Subcutaneous adipose tissue (tissue), 4 donors: ENCODE data around the gene P3H1. TPM values are rescaled to one million over a fixed set of nuclear protein-coding genes. Genes with fewer than 3 reads are reported as not detected.

ENCODE experiments used
- total RNA-seq, 4 donors: library from RNA; depleted of rRNA; stranded (reverse); fragments of >200 nt; gene quantifications; one replicate each; pipeline ENCODE4 v1.1.0, GENCODE V29; 2016
- TF ChIP-seq, protein P1 (sequence below): fragments of 450-650 bp; IDR thresholded peaks from one replicate; pipeline ENCODE4 v1.5.1; 2016; ENCODE audit warnings: low read depth, mild to moderate bottlenecking, control low read depth, antibody characterized with exemption, moderate library complexity

Gene P3H1
- total RNA-seq, 4 donors from 2014 or later = 22.0 to 33.8 (median 33.0) TPM

DNA sequence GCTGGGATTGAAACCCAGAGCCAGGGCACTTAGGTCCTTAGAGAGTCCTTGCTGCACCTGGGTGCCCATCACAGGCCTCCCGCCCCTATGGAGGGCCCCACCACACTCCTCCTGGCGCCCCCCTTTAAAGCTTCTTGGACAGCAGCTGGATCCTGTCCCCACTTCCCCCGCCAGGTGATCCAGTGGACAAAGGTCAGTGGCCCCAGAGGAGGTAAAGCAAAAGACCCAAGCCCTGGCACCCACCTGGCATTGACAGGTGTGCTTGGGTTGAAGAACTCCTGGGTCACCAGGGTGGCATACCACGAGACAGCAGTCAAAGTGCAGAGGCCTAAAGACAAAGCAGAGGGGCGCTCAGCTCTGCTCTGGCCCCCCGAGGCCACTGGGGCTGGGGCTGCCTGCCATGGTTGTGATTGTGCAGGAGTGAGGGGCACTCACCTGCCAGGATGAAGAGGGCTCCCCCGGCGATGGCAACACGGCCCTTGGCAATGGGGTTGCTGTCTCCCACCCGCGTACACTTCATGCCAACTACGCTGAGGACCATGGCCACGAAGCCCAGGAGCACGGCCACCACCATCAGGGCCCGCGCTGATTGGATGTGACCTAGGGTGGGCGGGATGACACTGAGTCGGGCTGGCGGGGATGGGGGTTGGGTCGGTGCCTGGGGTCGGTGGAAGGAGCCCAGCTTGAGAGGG lies 28.7 kb downstream of the P3H1 start:
- TF ChIP-seq, protein P1, sequence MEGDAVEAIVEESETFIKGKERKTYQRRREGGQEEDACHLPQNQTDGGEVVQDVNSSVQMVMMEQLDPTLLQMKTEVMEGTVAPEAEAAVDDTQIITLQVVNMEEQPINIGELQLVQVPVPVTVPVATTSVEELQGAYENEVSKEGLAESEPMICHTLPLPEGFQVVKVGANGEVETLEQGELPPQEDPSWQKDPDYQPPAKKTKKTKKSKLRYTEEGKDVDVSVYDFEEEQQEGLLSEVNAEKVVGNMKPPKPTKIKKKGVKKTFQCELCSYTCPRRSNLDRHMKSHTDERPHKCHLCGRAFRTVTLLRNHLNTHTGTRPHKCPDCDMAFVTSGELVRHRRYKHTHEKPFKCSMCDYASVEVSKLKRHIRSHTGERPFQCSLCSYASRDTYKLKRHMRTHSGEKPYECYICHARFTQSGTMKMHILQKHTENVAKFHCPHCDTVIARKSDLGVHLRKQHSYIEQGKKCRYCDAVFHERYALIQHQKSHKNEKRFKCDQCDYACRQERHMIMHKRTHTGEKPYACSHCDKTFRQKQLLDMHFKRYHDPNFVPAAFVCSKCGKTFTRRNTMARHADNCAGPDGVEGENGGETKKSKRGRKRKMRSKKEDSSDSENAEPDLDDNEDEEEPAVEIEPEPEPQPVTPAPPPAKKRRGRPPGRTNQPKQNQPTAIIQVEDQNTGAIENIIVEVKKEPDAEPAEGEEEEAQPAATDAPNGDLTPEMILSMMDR = no peak

DNA sequence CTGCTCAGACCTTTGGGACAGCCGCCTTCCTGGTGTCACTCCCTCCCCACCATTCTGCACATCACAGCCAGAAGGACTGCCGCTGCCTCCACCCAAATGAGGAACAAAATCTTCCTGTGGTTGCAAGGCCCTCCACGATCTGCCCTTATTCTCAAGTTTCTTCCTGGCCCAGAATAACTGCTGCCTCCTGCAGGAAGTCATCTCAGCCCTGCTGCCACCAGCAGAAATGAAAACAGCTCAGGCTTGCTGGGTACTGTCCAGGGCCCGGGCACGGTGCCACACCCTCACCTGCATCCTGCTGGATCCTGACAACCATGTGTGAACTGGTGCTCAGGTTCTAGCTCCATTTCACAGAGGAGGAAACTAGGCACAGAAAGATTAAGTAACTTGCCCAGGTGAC lies 29.6 kb downstream of the P3H1 start:
- TF ChIP-seq, protein P1 = no peak

DNA sequence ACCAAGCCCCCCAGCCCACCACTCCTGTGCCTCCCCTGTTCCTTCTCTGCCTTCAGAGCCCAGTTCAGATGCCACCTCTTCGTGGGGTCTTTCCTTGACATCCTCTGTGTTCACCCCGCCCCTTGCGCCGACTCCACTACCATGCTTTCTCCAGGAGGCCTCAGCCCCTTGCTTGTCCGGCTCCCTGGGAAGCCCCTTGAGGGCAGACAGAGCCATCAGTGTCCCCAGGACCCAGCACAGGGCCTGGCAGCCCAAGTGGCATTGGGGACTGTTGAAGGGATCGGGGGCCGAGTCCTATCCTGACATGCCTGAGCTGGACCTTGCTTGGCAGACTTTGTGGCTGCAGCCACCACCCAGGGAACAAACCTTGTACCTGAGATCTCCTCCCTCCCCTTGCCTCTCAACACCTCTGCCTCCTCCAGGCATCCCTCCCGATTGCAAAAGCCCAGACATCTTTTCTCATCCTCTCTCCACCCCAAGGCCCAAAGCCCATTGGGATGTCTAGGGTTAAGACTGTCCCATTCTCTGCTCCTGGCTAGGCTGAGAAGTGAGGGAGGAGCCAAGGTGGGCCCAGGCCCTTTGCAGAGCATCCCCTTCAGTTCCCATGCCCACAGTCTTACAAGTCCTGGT lies 30.1 kb downstream of the P3H1 start:
- TF ChIP-seq, protein P1 = no peak

DNA sequence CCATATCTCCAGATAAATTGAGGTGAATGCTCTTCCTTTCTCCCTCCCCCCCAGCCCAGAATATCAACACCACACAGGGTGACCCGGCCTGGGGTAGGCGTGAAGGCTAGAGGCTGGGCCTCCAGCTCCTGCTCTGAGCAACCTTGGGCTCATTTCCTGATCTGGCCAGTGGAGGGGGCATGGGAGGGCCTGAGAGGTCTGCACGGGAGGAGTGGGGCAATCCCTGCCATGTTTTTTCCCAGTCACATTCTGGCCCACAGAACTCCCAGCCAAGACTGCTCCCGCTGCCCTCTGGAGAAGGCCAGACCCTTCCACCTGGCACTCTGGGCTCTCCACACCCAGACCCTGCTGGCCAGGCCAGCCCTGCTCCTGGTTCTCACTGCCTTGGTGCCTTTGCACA lies 30.7 kb downstream of the P3H1 start:
- TF ChIP-seq, protein P1 = no peak

DNA sequence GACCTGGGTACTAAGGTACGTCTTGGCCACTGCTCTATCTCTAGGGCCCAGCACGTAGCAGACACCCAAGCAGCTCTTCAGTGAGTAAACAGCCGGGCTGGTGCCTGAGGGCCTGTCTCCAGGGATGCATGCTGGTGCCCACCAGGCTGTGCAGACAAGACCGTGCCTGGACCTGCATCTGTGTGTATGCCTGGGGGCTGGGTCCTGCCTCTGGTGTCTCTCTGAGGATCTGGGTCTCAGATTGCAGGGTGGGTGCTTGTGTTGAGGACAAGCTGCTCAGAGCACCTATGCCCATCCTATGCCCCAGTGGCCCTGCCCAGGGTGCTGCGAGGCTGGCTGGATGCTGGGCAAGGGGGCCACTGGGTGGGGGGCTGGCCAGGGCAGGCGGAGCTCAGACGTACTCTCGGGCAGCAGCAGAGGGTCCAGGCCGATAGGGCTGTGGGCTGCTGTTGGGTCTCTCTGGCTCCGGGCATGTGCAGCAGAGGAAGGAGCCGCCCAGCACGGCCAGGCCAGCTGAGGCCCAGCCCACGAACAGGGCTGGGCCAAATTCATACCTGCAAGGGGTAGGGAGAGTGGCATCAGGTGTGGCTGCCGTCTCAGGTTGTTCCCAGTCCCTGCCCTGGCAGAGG lies 31.2 kb downstream of the P3H1 start:
- TF ChIP-seq, protein P1 = no peak

DNA sequence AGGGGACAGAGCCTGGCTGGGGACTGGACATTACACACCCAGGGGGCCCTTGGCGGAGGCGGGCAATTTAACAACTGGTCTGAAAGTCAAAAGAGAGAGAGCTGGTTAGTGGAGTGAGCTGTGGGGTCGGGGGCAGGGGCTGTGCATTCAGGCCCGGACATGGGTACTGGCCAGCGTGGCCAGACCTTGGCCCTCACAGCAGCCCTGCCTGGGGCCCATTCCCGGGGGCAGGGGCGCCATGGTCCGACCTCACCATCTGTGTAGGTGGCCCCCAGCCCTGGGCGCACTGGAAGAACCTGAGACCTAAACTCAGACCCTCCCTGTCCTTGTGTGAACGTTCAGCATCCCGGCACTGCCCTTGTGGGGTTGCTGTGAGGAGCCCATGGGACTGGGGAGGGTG lies 31.8 kb downstream of the P3H1 start:
- TF ChIP-seq, protein P1 = no peak
